ENCODE data around the gene TAF10.

The TAF10 gene

DNA sequence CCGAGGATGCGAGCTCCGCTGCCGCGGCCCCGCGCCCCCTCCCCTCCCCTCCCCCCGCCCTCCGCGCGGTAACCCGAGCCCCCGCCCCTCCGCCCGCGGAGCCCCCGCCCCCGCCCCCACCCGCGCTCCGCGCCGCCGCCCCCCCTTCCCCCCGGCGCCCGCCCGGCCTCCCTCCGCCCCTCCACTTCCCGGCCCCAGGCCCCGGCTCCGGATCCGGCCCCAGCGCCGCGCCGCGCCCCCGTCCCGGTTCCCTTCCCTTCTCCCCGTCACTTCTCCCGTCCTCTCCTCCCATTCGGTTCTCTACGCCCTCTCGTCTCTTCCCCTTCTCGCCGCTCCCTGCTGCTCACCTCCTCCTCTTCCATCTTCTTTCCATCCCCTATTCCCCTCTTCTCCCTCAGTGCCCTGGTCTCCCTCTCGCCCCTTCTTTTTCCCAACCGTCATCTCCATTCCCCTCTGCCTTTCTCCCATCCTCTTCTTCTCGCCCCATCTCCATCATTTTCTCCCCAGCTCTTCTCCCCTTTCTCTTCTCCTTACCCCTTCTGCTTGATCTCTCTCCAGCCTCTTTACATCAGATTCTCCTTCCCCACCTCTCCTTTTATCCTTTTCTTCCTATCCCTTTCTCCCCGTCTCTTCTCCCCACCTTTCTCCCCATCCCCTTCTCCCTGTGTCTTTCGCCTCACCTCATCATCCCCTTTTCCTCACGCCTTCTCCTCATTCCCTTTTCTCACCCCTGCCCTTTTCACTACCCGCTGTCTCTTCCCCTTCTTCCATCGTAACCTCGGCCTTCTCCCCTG, 44.0 kb upstream of the TAF10 start, which contains the start of gene DCHS1:
DCHS1 (minus strand) TSS at position 20 of the 794 bp plus-strand sequence. CDS start 14,196 bp downstream, outside the sequence.
- peak within 1 kb of the TSS; percentile 60 for H3K4me3 ChIP-seq (ENCODE audit: low read depth, low read length)
- TF ChIP-seq, protein P1, sequence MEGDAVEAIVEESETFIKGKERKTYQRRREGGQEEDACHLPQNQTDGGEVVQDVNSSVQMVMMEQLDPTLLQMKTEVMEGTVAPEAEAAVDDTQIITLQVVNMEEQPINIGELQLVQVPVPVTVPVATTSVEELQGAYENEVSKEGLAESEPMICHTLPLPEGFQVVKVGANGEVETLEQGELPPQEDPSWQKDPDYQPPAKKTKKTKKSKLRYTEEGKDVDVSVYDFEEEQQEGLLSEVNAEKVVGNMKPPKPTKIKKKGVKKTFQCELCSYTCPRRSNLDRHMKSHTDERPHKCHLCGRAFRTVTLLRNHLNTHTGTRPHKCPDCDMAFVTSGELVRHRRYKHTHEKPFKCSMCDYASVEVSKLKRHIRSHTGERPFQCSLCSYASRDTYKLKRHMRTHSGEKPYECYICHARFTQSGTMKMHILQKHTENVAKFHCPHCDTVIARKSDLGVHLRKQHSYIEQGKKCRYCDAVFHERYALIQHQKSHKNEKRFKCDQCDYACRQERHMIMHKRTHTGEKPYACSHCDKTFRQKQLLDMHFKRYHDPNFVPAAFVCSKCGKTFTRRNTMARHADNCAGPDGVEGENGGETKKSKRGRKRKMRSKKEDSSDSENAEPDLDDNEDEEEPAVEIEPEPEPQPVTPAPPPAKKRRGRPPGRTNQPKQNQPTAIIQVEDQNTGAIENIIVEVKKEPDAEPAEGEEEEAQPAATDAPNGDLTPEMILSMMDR (IDR thresholded peaks at IDR 0.05; ENCODE audit: low read depth, low read length): no peak

DNA sequence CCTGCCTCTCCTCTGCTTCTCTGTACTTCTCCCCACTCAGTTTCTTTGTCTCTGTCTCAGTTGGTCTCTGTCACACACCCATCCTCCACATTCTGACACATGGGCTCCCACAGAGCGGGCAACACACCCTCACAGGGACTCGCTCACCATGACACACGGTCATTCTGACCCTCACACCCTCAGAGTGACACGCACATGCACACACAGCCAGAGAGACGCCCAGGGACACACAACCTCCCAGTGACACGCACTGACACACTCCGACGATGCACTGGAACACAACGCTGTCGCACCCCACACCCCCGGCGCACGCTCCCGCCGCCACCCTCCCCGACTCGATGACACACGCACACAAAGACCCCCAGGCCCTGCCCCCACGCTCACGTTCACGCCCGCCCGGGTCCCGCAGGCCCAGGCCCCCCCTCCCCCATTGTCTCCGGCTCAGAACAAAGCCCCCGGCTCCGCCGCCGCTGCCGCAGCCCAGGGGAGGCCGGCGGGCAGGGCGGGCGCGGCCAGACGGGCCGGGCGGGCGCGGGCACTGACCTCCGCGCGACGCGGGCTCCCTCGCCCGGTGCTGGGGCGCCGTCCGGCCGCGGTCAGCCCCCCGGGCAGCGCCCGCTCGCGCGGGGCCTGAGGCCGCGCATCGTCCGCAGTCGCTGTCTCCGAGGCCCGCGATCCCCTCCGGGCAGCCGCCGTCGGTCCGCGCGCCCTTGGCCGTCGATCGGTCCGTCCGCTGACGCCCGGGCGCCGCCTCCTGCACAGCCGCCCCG, 43.2 kb upstream of the TAF10 start:
- H3K4me3 ChIP-seq (ENCODE audit: low read depth, low read length): peak overlapping the region; percentile 60
- TF ChIP-seq, protein P1 (IDR thresholded peaks at IDR 0.05; ENCODE audit: low read depth, low read length): no peak

DNA sequence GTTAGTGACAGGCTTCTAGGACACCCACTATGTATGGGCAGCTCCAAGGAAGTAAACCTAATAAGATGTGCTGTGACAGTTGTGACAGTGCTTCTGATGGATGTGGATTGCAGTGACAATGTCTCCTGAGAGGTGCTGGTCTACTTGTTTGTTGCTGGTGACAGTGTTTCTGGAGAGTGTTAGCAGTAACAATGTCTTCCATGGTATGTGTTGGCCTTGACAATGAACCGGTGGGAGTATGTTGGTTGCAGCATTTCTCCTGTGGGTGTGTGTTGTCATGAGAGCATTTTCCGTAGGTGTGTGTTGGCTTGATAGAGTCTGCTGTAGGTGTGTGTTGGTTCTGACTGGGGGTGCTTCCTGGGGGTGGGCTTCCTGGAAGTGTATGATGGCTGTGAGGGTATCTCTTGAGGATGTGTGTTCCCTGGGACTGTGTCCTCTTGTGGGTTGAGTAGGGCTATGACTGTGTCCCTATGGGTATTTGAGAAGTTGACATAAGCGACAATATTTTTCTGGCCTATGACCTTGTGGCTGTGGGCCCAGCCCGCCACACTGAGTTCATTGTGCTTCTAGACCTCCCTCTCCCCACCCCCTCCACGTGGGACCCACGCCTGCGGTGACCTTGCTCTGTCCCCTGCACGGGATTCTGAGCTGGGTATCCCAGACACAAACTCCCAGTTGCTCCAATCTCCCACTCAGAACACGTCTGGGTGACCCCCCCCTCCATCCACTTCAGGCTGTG, 42.4 kb upstream of the TAF10 start:
- H3K4me3 ChIP-seq (ENCODE audit: low read depth, low read length): peak overlapping the region; percentile 60
- TF ChIP-seq, protein P1 (IDR thresholded peaks at IDR 0.05; ENCODE audit: low read depth, low read length): no peak

DNA sequence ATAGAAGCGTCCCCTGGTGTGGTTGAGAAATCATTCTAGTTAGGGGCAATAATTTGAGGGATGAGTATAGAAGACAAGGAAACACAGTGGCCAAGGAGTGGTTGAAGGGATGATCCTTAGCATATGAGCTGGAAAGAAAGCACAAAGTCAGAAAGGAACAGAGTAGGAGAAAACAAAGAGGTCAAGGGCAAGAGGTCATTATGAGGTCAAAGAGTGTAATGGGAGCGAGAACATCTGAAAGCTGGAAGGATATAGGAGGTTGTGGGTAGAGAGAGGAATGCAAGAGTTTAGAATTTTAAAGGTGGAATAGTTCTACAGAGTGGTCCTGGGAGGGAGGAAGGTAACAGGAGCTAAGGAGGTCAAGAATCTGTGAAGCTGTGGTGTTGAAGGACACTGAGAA, 41.6 kb upstream of the TAF10 start:
- H3K4me3 ChIP-seq (ENCODE audit: low read depth, low read length): no peak overlapping the region
- TF ChIP-seq, protein P1 (IDR thresholded peaks at IDR 0.05; ENCODE audit: low read depth, low read length): no peak

DNA sequence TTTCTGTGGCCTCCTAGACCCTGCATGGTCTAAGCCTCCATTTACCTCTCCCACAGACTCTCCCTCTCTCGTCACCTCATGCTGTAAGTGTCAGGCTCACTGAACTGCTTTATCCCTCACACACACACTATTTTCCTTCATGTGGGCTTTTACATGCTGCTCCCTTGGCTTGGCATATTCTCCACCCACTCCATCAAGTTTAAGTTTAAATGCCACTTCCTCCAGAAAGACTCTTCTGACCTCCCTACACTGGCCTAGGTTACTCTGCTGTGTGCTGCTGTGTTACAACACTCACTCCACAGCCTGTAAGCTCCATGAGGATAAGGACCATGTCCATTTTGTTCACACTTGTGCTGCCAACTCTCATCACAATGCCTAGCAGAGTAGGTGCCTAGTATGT, 41.1 kb upstream of the TAF10 start:
- no peak overlapping the region for H3K4me3 ChIP-seq (ENCODE audit: low read depth, low read length)
- TF ChIP-seq, protein P1 (IDR thresholded peaks at IDR 0.05; ENCODE audit: low read depth, low read length): no peak

DNA sequence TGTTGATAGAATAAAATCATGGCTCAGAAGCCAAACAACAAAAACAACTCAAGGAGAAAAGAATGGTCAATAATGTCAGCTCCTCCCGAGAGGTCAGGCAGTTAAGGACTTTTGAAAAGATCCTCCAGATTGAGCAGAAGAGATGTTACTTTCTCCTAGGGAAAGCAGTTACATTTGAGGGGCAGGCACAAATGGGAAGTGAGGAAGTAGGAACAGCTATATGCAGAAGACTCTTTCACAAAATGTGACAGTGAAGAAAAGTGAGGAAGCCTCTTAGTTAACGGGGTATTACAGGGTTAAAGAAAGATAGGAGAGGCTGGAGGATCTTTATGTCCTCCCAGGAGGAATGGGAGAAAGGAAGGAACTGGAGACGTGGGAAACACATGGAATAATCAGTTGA, 40.2 kb upstream of the TAF10 start:
- H3K4me3 ChIP-seq (ENCODE audit: low read depth, low read length): no peak overlapping the region
- TF ChIP-seq, protein P1 (IDR thresholded peaks at IDR 0.05; ENCODE audit: low read depth, low read length): no peak
